ENCODE measurements around the gene CCDC27. TPM values are rescaled to one million over a fixed set of nuclear protein-coding genes. Genes with fewer than 3 reads are reported as not detected.

CCDC27 gene
- polyA plus RNA-seq (ENCODE audit: insufficient read length in 3 of 3), result under 1 TPM; 0.10 to 0.30 (median 0.17) TPM

DNA sequence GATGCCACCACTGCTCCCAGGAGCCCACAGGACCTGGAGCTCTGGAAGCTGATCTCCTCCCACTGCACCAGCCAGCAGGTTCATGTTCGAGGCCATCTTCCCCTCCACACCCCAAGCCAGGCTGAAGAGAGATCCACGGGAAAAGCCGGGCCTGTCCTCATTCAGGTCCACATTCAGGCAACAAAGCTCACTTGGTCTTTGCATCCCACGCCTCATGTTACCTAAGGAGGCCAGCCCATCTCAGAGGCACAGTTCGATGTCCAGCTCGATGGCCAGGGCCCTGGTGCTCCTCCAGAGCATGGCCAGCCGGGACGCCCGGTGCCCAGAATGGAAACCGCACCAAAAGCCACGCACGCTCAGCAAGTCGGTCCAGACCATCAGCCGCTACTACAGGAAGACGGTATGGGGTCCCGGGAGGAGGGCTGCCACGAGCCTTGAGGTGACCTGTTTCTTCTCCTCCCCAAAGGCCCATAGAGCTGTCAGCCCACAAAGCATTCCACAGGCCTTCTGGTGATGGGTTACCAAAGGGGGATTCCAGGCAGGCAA, at the start of gene CCDC27:
Gene CCDC27 (plus strand): TSS at position 51 of the 546 bp plus-strand sequence. CDS start 32 bp downstream, at position 83.
- DNase-seq (ENCODE audit: low read depth in 3 of 3, low spot score in 2 of 3), result no peak

DNA sequence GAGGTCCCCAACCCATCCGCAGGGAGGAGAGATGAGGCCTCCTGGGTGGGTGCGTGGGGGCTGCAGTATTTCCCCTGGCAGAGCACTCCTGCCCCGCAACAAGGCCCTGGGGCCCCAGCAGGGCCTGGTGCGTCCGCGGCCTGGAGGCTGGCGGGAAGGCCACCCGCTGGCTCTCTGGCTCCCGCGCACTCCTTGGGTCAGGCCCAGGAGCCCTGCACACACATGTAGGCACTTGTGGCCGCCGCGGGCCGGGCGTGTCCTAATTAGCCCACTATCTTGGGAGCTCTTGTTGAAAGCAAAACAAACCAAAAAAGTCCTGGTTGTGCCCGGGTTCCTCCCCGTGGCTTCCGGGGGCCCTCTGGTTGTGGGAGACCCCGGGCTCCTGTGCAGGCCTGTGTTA, 49.7 kb upstream of the CCDC27 start:
- DNase-seq (ENCODE audit: low read depth in 3 of 3, low spot score in 2 of 3), result no peak

DNA sequence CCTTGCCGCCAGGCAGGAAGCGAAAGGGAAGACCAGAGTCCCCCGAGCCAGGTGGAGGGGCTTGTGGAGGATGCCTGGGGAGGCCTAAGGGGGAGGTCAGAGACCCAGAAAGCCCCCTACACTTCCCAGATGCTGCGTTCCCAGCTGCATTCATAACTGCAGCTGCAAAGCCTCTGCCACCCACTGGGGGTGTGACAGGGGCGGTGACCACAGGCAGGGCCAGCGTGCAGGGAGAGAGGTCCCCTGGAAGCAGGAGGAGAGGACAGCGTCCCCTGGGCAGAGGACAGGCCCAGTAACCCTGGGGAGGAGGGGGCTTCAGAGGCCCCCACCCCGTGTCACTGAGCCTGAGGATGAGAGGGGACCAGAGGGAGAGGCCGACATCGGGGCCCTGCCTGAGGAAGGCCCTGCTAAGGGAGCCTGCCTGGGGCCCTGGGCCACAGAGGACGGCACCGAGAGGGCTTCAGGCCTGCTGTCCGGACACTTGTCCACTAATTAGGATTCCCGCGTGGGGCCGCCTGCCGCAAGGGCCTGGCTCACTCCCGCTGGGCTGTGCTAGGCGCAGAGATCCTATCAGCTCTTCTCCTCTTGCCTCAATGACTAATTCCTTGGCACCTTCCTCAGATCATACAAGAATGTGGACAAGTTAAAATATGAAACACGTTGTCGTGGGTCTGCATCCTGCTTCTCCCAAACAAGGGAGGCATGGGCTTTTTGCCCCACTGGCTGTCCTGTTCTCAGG, 49.1 kb upstream of the CCDC27 start:
- DNase-seq (ENCODE audit: low read depth in 3 of 3, low spot score in 2 of 3), result no peak

DNA sequence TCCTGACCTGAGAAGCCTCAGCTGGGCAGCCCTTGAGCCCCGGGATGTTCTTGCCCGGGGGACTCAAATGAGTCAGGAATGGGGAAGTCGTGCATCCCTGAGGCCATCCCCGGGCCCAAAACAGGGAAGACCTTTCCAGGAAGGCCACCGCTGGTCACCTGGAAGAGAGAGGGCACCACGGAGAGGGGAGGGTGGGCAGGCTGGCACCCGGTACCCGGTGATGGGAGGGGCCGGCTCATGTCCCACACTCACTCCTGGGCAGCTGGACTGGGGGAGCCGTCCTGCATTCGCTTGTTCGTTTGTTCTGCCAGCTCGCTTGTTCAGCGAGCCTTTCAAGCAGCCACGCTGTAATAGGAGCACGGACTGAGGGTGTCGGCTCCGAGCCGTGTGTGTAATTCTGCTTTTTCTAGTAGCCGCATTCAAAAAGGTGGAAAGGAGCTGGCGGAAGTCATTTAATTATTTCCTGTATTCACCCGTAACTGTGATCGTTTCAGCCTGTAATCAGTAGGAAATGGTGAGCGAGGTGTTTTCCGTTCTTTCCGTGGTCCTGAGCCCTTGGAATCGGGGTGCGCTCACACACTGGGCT, 48.4 kb upstream of the CCDC27 start:
- no peak for DNase-seq (ENCODE audit: low read depth in 3 of 3, low spot score in 2 of 3)

DNA sequence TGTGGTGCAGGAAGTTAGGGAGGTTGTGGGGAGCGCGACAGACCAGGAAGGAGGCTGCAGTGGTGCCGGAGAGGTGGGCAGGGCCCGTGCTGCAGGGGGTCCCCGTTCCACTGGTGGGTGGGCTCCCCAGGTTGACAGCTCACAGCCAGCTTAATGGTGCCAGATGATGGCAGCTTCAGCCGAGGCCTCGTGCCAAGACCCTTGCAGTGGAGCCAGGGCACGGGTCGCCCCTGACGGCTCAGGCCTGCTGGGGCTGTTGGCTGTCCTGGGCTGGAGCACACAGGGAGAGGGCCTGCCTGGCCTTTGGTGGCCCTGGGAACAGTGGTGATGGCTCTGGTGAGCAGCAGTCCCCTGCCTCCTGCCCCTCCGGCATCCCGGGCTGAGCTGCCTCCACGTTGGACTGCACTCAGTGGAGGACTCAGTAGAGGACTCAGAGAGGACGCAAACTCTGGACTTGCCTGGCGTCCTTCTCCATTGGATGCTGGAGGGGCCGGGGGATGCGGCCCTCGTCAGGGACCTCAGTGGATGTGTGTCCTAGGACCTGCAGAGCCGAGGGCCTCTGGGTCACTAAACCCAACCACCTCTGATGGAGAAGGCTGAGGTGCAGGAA, 46.8 kb upstream of the CCDC27 start:
- no peak for DNase-seq (ENCODE audit: low read depth in 3 of 3, low spot score in 2 of 3)

DNA sequence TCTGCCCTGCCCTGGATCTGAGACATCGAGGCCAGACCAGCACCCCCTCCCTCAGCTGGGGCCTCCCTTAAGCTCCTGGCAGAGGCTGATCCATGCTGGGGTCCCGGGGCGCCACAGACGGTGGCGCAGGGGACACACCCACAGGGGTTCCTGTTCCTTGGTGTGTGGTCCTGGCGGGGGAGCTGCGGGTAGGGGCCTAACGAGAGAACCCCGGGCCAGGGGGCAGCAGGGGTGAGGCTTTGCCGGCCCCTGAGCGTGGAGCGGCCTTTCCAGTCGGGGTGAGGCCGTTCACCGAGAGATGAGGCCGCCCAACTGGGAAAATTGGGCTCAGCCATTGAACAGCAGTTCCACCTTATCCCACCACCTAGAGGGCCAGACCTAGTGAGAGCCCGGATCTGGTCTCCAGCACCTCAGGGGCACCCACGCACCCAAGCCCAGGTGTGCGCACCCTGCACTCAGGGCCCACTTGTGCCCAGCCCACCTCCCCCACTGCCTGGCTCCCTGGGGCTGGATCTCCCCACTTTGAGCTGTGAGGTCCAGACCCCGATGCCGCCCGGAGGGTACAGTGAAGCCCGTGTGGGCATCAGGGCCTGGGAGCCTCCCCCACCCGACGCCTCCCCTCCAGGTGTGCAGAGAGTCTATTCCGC, 45.5 kb upstream of the CCDC27 start:
- DNase-seq (ENCODE audit: low read depth in 3 of 3, low spot score in 2 of 3), result no peak

DNA sequence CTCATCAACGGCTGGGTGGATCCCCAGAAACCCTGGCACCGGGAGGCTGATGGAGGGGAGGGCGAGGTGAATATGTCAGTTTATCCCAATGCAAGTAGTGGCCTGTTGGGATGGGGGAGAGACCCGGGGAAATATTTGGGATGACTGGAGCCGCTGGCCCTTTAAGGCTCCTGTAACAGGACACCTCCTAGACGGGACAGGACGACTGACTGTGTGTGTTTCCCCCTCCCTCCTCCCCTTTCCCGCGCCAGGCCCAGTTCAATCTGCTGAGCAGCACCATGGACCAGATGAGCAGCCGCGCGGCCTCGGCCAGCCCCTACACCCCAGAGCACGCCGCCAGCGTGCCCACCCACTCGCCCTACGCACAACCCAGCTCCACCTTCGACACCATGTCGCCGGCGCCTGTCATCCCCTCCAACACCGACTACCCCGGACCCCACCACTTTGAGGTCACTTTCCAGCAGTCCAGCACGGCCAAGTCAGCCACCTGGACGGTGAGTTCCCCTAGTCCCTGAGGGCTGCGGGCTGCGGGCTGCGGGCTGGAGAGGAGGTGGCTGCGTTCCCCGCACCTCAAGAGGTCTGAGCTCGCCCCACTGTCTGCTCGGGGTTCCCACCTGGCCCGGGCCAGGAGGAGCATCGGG, 44.8 kb upstream of the CCDC27 start:
- DNase-seq (ENCODE audit: low read depth in 3 of 3, low spot score in 2 of 3), result no peak

DNA sequence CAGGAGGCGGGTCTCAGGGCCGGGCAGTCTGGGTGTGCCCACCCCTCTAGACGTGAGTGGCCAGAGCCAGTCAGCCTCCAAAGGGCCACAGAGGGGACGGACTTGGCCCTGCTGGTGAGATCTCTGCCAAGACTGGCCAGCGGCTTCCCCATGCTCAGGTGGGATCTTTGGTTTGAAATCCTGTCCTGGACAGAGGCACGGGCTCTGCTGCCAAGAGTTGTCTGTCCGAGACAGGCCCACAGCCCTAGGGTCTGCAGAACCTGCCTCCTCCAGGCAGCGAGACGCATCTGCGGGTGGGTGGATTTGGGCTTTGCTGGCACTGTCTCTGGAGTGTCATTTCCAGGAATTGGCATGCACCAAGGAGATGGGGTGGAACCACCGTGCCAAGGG, 44.3 kb upstream of the CCDC27 start:
- DNase-seq (ENCODE audit: low read depth in 3 of 3, low spot score in 2 of 3), result no peak

DNA sequence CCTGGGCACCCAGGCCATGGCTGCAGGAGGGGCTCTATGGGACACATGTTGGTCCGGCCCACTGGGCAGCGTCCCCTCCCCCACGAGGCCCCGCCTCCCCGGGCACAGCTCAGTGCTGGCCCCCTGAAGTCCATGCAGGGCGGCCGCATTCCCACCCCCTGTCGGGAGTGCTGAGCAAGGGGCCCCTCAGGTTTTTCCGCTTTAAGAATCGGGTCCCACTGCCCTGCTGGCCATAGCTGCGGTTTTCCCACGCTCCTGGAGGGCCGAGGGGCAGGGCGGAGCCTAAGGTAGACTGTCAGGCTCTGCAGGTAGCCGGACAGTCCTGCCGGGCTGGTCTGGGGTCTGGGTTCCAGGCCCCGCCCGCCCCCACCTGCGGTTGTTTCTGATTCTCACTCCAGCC, 43.5 kb upstream of the CCDC27 start:
- DNase-seq (ENCODE audit: low read depth in 3 of 3, low spot score in 2 of 3), result no peak

DNA sequence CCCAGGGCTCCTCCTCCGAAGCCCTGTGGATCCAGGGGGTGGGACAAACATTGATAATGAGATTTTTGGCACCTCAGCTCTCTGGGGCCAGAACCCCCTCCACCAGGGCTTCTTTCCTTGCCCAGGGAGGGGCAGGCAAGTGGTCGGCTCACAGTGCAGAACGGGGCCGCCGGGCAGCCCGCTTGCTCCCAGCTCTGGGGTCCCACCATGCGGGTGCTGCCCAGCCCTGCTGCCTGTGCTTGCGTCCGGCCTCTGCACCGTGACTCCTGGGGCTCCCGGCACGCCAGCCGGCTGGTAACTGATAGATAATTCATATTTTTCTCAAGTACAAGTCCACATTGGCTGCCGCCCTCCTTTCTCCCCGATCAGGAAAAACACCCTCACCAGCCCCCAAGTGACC, 42.0 kb upstream of the CCDC27 start:
- no peak for DNase-seq (ENCODE audit: low read depth in 3 of 3, low spot score in 2 of 3)

DNA sequence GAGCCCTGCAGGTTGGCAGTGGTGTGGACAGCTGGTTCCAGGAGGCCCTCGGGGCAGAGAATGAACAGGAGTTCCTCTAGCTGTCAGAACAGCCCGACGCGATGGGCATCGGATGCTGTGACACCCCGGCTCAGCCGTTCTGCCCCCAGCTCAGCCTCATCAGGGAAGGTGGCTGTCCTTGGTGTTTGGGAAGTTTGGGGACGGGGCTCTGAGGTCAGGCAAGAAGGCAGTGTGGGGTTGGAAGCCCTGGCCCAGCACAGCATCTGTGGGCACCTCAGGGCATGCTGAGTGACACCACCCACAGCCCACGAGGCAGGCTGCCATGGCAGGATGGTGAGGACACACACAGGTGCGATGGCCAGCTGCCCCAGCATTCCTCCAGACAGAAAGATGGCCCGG, 40.9 kb upstream of the CCDC27 start:
- DNase-seq (ENCODE audit: low read depth in 3 of 3, low spot score in 2 of 3), result no peak

DNA sequence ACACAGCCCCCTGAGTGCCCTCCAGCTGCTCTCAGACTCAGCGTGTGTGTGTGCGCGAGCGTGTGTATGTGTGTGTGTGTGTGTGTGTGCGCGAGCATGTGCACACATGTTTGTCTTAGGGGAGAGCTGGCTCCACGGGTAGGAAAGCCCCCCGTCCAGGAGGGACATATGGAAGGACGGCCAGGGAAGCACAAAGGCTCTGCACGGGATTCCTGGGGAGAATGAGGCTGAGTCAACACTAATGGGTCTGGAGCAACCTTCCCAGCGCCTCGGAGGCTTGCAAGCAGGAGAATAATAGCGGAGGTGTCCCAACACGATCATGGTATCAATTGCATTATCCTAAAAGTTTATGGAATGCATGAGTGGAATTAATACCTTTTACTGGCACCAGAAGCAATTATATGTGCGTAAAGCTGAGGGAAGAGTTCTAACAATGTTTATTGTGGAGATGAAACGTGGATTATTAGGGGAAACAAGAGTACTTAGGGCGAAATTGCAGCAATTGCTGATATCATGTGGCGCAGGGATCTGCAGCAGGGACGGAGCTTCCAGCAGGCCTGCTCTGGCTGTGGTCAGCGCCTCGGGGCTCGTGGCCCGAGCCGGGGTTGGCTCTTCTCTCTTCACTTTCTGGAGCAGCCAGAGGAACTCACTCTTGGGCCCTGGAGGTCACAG, 40.3 kb upstream of the CCDC27 start:
- no peak for DNase-seq (ENCODE audit: low read depth in 3 of 3, low spot score in 2 of 3)

DNA sequence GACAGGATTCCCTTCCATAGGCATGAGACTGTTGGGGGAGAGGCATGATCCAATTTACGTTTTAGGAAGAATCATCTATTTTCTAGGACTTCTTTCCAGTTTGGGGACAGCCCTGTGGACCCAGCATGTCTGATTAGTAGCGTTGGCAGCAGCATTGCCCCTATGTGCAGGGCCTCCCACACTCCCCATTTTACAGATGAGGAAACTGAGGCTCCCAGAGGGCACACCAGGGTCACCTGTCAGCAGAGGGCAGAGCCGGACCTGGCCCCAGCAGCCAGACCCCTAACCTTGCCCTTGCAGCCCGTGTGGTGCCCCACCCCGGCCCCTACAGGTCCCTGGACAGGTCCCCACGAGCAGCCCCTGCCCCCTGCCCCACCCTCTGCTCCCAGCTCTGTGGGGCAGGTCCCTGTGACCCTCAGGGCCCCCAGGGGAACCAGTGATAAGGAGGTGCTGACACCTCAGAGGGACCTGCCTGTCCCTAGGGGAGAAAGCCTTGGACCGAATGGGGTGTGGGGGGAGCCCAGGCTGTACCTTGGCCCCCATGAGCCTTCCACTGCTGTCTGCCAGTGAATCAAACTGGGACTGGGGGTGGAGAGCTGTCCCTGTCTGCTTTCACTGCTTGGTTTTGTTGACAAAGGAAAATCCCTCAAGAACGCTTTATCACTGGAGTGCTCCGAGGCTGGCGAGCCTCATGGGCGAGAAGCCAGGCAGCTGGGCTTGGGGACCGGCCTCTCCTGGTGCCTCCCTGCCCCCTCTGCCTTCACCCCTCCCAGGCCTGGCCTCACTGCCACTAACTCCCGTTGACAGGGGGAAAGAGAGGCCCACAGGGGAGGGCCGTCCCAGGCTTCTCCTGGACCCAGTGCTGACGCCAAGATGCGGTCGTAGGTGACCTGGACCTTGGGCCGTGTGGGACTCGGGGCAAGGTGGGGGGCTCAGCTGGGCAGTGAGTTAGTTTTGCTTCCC, 39.4 kb upstream of the CCDC27 start:
- DNase-seq (ENCODE audit: low read depth in 3 of 3, low spot score in 2 of 3), result no peak

DNA sequence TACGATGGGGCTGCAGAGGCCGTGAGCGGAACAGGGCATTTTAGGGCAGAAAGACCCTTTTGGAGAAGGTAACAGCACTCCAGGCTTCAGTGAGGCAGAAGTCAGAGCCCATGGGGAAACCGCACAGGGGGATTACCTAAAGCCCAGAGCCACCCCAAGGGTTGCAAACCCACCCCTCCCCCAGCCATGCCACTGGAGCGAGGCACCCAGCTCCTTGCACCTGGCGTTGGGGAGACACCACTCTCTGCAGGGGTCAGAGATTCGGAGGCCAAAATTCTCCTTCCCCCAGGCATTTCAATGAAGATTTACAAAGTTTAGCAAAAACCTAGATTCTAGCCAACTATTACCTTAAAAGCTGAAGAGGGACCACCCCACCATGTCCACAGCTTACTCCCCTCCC, 38.4 kb upstream of the CCDC27 start:
- no peak for DNase-seq (ENCODE audit: low read depth in 3 of 3, low spot score in 2 of 3)

DNA sequence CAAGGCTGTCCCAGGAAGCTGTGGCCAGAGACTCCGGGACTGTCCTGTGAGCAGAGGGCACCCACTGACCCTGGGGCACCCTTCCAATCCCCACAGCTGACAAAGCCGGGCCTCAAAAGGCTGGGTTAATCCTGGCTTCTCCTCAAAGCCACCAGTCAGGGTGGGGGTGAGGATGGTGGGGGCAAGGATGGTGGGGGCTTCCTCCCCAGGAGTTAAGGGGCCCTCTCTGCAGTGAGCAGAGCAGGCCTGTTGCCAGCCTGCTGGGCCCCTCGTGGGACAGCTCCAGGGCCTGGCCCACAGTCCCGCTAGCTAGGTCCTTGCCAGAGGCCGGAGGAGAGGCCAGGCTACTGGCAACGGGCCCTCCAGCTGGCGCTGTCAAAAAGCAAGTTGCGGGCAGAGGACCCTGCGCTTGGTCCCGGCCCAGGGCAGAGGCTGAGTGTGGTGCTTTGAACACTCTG, 37.9 kb upstream of the CCDC27 start:
- no peak for DNase-seq (ENCODE audit: low read depth in 3 of 3, low spot score in 2 of 3)

DNA sequence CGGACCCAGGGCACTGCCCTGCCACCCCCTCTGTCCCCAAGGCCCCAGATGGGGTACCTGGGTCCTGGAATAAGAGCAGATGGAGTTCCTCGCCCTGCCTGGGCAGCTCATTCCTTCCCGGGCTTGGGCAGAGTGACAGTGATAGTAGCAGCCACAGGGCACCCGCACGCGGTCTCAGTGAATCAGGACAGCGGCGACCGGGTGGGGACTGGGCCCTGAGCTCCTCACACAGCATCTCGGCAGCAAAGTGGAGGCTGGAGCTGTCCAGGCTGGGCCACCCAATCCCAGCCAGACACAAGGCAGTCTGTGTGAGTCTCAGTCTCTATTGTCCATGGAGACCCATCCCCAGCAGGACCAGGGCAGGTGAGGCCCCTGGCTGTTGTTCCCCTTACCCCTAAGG, 37.4 kb upstream of the CCDC27 start:
- no peak for DNase-seq (ENCODE audit: low read depth in 3 of 3, low spot score in 2 of 3)

DNA sequence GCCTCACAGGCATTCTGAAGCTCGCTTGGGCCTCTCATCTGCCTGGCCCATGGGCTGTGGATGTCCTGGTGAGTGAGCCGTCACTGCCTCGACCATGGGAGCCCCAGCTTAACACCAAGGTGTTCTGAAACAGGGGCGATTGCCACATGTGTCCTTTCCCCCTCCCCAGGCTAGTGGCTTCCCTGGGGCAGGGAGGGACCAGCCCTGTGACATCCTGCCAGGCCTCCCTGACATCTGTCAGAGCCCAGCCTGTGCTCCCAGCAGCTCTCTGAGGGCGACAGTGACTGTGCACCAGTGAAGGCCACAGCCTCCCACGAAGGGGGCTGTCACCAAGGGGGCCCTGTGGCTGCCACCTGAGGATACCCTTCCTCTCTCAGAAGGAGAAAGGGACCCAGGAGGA, 35.9 kb upstream of the CCDC27 start:
- no peak for DNase-seq (ENCODE audit: low read depth in 3 of 3, low spot score in 2 of 3)

DNA sequence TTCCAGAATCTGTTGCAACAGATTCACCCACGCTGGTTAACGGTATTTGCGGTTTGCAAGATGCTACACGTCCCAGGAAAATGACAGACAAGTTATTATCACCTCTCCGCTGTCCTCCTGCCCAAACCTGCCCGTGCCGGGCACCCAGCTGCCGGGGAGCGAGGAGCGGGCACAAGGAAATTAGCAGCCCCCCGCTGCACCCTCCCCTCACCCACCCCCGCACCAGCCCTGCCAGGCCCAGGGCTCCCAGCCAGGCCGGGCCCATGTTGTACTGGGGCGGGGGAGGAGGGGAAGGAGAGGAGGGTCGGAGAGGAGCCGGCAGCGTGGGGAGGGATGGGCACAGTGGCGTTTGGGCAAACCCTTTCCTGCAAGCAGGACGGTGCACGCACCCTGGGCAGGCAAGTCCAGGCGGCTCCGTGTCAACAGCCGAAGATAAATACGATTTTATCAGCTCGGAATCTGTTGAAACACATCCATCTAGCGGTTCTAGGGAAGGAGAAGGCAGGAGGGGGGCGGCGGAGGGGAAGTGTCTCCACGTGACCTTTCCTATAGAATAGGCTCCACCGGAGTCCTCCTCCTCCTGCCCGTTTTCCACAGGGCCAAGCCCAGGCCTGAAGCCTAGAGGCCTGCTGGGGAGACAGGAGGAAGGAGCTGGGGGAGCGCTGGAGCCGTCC, 35.1 kb upstream of the CCDC27 start:
- no peak for DNase-seq (ENCODE audit: low read depth in 3 of 3, low spot score in 2 of 3)

Data from right renal cortex interstitium (tissue), 3 donors.